PC-9 (cell line): ENCODE results near the gene TREH.

Experiments
- EZH2 ChIP-seq: fragments of 200-600 bp; sonication (generic); IDR thresholded peaks from 2 replicates; pipeline ENCODE4 v1.8.0; 2017; ENCODE audit warnings: antibody characterized with exemption, low read depth
- TF ChIP-seq, protein P1 (sequence below): fragments of 200-600 bp; sonication (generic); conservative IDR thresholded peaks from 2 replicates; pipeline ENCODE4 v1.6.1; 2017; ENCODE audit warnings: mixed run types, antibody characterized with exemption, mild to moderate bottlenecking, moderate library complexity

DNA sequence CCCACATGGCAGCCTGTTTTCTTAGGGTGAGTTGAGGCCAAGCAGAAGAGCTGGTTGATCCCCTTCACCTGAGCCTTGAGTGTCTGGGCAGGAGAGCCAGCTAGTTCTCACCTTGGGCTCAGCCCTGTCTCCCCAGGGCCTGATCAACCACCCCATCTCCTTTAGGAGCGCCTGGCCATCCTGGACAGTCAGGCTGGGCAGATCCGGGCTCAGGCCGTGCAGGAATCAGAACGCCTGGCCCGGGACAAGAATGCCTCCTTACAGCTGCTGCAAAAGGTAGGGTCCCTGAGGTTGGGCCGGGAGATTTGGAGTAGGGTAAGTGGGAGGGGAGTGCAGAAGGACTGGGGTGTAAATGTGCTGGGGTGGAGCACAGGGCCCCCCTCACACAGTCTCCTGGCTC is 40.7 kb downstream of the TREH start:
- TF ChIP-seq, protein P1, sequence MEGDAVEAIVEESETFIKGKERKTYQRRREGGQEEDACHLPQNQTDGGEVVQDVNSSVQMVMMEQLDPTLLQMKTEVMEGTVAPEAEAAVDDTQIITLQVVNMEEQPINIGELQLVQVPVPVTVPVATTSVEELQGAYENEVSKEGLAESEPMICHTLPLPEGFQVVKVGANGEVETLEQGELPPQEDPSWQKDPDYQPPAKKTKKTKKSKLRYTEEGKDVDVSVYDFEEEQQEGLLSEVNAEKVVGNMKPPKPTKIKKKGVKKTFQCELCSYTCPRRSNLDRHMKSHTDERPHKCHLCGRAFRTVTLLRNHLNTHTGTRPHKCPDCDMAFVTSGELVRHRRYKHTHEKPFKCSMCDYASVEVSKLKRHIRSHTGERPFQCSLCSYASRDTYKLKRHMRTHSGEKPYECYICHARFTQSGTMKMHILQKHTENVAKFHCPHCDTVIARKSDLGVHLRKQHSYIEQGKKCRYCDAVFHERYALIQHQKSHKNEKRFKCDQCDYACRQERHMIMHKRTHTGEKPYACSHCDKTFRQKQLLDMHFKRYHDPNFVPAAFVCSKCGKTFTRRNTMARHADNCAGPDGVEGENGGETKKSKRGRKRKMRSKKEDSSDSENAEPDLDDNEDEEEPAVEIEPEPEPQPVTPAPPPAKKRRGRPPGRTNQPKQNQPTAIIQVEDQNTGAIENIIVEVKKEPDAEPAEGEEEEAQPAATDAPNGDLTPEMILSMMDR = no peak
- TF ChIP-seq EZH2 = no peak
